ENCODE measurements around the gene RPS23. TPM values are rescaled to one million over a fixed set of nuclear protein-coding genes. Genes with fewer than 3 reads are reported as not detected.

Gene RPS23
- total RNA-seq, 1 donor from 2014 or later, result 3,055 TPM

DNA sequence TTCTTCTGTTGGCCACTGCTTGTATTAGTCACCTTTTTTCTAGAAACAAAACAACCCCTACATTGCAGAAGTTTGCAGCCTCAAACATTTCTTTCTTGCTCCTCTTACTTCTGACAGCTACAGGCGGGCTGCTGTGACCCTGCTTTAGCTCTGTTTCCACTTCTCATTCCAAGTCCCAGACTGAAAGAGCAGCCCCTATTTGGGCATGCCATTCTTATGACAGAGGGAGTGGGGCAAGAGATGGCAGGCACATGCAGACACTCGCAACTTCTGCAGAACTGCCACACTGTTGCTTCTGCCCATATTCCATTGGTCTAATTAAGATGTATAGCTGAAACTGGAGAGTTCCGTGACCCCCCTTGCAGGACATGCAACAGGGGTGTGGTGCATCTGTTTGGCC lies 19.6 kb upstream of the RPS23 start:
- no peak for TF ChIP-seq CTCF (IDR thresholded peaks at IDR 0.05; ENCODE audit: insufficient read depth, low read length, severe bottlenecking)
- DNase-seq (ENCODE audit: low read depth) (no peak), FAIRE-seq (no peak)

DNA sequence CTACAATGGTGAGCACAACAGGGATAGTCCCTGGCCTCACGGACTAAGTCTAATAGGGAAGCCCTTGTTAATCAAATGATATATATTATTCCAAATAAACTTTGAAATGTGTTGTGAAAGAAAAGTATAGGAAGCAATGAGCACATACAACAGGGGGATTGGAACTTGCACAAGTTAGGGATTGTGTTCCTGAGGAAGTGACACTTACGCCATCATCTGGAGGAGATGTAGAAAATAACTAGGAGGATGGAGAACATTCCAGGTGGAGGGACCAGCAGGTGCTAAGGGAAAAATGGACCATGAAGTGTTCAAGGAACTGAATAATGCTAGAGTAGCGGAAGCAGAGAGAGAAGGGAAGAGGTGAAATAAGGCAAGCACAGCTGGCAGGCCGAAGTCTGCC lies 18.8 kb upstream of the RPS23 start:
- FAIRE-seq (no peak), DNase-seq (ENCODE audit: low read depth) (no peak)
- no peak for TF ChIP-seq CTCF (IDR thresholded peaks at IDR 0.05; ENCODE audit: insufficient read depth, low read length, severe bottlenecking)
- Histone ChIP-seq H3K27me3 (ENCODE audit: control insufficient read depth, insufficient read depth, low read length) (no peaks in the 10 kb centered on the region), H3K36me3 (ENCODE audit: control insufficient read depth, insufficient read depth, low read length) (no peaks in the 10 kb centered on the region), H3K4me3 (ENCODE audit: low read depth, low read length) (no peak overlapping the region)

More for the DNA sequence above, 19.6 kb upstream of the RPS23 start:
- no peaks in the 10 kb centered on the region for H3K36me3 ChIP-seq (ENCODE audit: control insufficient read depth, insufficient read depth, low read length)
- H3K27me3 ChIP-seq (ENCODE audit: control insufficient read depth, insufficient read depth, low read length), result no peaks in the 10 kb centered on the region
- H3K4me3 ChIP-seq (ENCODE audit: low read depth, low read length), result no peak overlapping the region

GRCh38 chr5:82295959-82296531 lies 17.9 kb upstream of the RPS23 start:
- Histone ChIP-seq H3K27me3 (ENCODE audit: control insufficient read depth, insufficient read depth, low read length) (no peaks in the 10 kb centered on the region), H3K4me3 (ENCODE audit: low read depth, low read length) (no peak overlapping the region), H3K36me3 (ENCODE audit: control insufficient read depth, insufficient read depth, low read length) (no peaks in the 10 kb centered on the region)
- TF ChIP-seq CTCF (IDR thresholded peaks at IDR 0.05; ENCODE audit: insufficient read depth, low read length, severe bottlenecking), result no peak
- DNase-seq (ENCODE audit: low read depth), result no peak
- no peak for FAIRE-seq

DNA sequence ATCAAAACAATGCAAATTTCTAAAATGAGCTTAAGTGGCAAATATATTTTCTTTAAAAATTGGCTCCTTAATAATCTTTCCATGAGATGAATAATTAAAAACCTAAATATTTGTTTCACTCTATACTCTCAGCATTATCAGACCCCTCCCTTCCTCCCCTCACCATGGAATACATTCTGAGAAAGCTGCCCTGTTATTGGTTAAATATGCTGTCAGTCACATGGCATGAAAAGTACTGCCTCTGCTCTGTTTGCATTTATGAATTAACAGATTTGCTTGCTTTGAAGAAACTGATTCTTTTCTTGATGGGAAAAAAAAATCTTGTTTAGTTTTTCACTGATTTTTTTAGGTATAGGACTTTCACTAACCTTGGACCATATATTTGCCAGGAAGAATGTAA lies 17.0 kb upstream of the RPS23 start:
- FAIRE-seq (no peak), DNase-seq (ENCODE audit: low read depth) (no peak)
- TF ChIP-seq CTCF (IDR thresholded peaks at IDR 0.05; ENCODE audit: insufficient read depth, low read length, severe bottlenecking), result no peak
- H3K27me3 ChIP-seq (ENCODE audit: control insufficient read depth, insufficient read depth, low read length), result no peaks in the 10 kb centered on the region
- H3K36me3 ChIP-seq (ENCODE audit: control insufficient read depth, insufficient read depth, low read length), result no peaks in the 10 kb centered on the region
- H3K4me3 ChIP-seq (ENCODE audit: low read depth, low read length), result no peak overlapping the region

DNA sequence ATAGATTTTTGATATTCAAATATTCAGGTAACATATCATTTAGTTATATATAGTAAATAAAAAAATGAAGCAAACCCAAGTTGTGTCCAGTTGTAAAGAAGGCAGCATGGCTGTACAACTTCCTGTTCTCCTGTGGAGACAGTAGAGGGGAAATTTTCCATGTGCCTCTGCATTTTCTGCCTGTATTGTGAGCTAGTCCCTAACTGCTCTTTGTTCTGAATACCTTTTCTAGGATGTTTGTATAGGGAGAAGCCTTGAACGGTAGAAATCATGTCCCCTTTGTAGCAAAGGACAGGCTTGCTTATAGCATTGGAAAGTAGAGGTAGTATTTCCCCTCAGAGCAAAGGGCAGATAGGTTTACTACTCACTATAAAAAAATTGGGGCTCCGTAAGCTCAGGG lies 13.3 kb upstream of the RPS23 start:
- Histone ChIP-seq H3K36me3 (ENCODE audit: control insufficient read depth, insufficient read depth, low read length) (no peaks in the 10 kb centered on the region), H3K4me3 (ENCODE audit: low read depth, low read length) (no peak overlapping the region), H3K27me3 (ENCODE audit: control insufficient read depth, insufficient read depth, low read length) (no peaks in the 10 kb centered on the region)
- no peak for DNase-seq (ENCODE audit: low read depth)
- no peak for TF ChIP-seq CTCF (IDR thresholded peaks at IDR 0.05; ENCODE audit: insufficient read depth, low read length, severe bottlenecking)
- no peak for FAIRE-seq

- DNase-seq (ENCODE audit: low read depth), result no peak
- no peak for FAIRE-seq
- no peak for TF ChIP-seq CTCF (IDR thresholded peaks at IDR 0.05; ENCODE audit: insufficient read depth, low read length, severe bottlenecking)
Measured at GRCh38 chr5:82290908-82291307, 12.8 kb upstream of the RPS23 start.

More at GRCh38 chr5:82290908-82291307, 12.8 kb upstream of the RPS23 start:
- Histone ChIP-seq H3K36me3 (ENCODE audit: control insufficient read depth, insufficient read depth, low read length) (no peaks in the 10 kb centered on the region), H3K4me3 (ENCODE audit: low read depth, low read length) (no peak overlapping the region), H3K27me3 (ENCODE audit: control insufficient read depth, insufficient read depth, low read length) (no peaks in the 10 kb centered on the region)

Data from bronchial epithelial cell (primary cell).